ENCODE data around the gene SUPT20H.
"Not testable (repeated sequence)": the region's sequence is repeated elsewhere in the genome, so short reads cannot be mapped to it uniquely, and the experiment has no call there.

The SUPT20H gene

DNA sequence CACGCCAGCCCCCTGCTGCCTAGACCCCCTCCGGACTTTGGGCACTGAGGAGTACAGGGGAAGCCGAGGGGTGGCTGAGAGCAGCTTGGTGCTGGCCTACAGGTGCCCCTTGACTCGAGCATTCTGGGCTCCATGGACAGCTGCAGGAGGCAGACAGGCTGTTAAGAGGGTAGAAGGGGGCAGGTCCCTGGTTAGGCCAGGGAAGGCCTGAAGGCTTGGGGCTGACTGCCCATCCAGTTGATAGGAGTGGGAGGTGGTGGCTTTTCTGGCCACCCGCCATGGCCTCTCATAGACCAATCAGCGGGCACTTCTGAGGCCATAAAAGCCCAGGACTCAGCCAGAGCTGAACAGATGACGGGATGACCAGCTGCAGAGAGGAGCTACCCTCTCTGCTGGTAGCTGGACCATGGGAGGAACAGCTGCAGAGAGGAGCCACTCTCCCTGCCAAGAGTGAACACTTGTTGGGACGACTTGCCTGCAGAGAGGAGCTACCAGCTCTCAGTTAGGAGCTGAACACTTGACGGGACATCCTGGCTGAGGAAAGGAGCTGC, 10.7 kb upstream of the SUPT20H start:
- no peak overlapping the region for H3K27ac ChIP-seq
- TF ChIP-seq, protein P1, sequence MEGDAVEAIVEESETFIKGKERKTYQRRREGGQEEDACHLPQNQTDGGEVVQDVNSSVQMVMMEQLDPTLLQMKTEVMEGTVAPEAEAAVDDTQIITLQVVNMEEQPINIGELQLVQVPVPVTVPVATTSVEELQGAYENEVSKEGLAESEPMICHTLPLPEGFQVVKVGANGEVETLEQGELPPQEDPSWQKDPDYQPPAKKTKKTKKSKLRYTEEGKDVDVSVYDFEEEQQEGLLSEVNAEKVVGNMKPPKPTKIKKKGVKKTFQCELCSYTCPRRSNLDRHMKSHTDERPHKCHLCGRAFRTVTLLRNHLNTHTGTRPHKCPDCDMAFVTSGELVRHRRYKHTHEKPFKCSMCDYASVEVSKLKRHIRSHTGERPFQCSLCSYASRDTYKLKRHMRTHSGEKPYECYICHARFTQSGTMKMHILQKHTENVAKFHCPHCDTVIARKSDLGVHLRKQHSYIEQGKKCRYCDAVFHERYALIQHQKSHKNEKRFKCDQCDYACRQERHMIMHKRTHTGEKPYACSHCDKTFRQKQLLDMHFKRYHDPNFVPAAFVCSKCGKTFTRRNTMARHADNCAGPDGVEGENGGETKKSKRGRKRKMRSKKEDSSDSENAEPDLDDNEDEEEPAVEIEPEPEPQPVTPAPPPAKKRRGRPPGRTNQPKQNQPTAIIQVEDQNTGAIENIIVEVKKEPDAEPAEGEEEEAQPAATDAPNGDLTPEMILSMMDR (conservative IDR thresholded peaks at IDR 0.05) = no peak

DNA sequence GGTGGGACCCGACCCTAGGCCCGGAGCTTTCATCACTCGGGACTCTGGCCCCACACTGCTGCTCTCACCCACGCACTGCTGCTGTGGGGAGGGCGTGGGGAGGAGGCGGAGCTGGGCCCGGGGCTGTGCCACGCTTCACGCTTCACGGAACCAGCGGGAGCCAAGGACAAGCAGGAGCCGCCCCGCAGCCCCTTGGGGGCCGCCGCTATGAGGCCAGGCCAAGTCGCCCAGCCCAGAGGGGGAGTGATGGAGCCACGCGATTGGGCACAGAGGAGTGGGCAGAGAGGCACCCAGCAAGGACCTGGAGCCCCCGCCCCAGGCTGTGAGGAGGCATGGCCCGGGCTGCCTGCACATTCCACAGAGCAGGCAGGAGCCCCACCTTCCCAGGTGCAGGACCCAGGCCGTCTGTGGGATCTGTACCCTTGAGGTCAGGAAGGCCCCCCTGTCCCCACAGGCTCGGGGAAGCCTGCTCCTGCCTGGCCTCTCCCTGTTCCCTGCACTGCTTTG, 10.2 kb upstream of the SUPT20H start:
- no peak overlapping the region for H3K27ac ChIP-seq
- TF ChIP-seq, protein P1 (conservative IDR thresholded peaks at IDR 0.05) = no peak

DNA sequence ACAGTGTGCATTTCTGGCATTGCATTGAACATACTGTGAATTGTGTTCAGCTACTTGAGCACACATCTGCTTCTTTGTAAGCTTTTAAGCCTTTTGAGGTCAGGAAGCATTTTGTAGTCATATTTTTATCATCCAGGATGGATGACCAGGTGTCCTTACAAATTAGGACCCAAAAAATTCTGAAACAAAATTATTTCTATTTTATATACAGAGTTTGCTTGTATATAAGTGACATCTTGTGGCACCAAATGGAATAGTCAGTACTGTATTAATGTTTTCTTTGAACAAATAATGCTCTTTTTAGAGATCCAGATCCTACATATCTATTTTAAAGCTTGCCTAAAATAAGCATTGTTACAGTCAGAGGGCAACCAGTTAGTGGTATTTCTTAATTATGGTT, 9.5 kb upstream of the SUPT20H start:
- H3K27ac ChIP-seq = no peak overlapping the region
- TF ChIP-seq, protein P1 (conservative IDR thresholded peaks at IDR 0.05) = peak; percentile 68

DNA sequence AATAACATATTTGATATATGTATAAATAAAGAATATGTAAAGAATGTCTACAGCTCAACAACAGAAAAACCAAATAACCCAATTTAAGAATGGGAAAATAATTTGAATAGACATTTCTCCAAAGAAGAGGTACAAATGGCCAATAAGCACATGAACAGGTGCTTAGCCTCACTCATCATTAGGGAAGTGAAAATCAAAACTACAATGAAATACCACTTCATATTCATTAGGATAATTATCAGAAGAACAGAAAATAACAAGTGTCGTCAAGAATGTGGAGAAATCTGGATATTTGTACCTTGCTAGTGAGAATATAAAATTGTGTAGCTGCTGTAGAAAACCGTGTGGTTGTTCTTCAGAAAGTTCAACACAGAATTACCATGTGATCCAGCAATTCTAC, 8.4 kb upstream of the SUPT20H start:
- H3K27ac ChIP-seq = no peak overlapping the region
- TF ChIP-seq, protein P1 (conservative IDR thresholded peaks at IDR 0.05) = no peak

DNA sequence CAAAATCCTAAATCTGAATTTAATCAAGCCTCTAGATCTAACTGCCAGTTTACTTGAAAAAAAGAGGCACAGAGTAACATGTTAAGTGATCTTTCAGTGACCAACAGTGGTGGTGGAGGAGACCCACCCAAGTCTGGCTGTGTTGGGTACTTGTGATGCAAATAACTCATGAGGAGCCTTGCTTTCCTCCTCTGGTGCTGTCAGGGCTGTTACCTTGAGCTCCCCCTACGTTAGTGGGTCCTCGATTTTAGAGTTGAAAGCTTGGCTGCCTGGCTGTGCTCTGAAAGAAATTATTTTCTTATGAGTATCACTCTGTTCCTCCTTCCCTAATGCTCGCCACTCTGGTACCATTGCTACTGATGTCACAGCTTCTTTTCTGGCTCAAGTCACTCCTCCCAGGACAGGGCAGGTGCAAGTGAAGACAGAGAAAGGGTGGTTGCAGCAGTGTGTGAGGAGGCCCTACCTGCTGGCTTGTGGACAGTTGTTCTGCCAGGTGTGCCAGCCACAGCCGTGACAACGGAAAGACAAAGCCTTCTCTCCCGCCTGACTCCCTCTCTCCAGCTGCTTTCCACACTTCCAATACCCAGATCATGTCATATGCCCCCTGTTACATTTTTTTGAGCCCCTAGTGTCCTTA, 6.5 kb upstream of the SUPT20H start:
- no peak overlapping the region for H3K27ac ChIP-seq
- TF ChIP-seq, protein P1 (conservative IDR thresholded peaks at IDR 0.05) = no peak

DNA sequence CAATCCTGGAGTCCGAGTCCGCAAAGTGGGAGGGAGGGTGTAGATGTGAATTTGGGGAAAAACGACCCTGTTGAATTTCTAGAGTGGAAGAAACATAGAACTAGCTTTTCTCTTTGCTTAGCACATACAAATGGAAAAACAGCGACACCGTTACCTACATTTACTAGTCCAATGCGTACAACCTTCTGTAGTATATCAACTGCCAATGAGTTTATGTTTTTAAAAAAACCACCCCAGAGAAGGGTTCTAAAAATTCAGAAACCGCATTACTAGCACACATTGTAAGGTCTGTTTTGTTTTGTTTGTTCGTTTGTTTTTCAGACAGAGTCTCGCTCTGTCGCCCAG, 332 bp upstream of the SUPT20H start:
- H3K27ac ChIP-seq = peak overlapping the region; percentile 88
- TF ChIP-seq, protein P1 (conservative IDR thresholded peaks at IDR 0.05) = no peak

DNA sequence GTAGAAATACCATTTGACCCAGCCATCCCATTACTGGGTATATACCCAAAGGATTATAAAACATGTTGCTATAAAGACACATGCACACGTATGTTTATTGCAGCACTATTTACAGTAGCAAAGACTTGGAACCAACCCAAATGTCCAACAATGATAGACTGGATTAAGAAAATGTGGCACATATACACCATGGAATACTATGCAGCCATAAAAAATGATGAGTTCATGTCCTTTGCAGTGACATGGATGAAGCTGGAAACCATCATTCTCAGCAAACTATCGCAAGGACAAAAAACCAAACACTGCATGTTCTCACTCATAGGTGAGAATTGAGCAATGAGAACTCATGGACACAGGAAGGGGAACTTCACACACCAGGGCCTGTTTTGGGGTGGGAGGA, 3.3 kb downstream of the SUPT20H start:
- not testable (repeated sequence) for H3K27ac ChIP-seq

DNA sequence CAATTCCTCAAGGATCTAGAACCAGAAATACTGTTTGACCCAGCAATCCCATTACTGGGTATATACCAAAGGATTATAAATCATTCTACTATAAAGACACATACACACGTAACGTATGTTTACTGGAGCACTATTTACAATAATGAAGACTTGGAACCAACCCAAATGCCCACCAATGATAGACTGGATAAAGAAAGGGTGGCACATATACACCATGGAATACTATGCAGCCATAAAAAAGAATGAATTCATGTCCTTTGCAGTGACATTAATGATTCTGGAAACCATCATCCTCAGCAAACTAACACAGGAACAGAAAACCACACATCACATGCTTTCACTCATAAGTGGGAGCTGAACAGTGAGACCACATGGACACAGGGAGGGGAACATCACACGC, 6.4 kb downstream of the SUPT20H start:
- H3K27ac ChIP-seq = not testable (repeated sequence)

Measured in VCaP (cell line).